K562 (cell line): ENCODE measurements around the gene ZFPM1. TPM values are rescaled to one million over a fixed set of nuclear protein-coding genes. Genes with fewer than 3 reads are reported as not detected.

Experiments used
- CCNT2 ChIP-seq: IDR thresholded peaks from 2 replicates; pipeline ENCODE4 v1.6.1; 2011; ENCODE audit warnings: borderline replicate concordance, low read depth, mild to moderate bottlenecking, moderate library complexity, mixed read lengths, low read length; ENCODE audit not compliant: insufficient read length; ENCODE audit errors: extremely low read depth
- CHD1 ChIP-seq: fragments of 200-600 bp; sonication (generic); IDR thresholded peaks from one replicate; pipeline ENCODE4 v1.6.1; 2012; ENCODE audit warnings: mild to moderate bottlenecking, moderate library complexity, low read length, inconsistent platforms
- GATAD2A ChIP-seq: fragments of 450-650 bp; IDR thresholded peaks from 2 replicates; pipeline ENCODE4 v1.6.1; 2017
- HEY1 ChIP-seq: fragments of 250-450 bp; sonication (Bioruptor Pico); IDR thresholded peaks from 2 replicates; pipeline ENCODE4 v1.5.0; 2020; ENCODE audit warnings: mild to moderate bottlenecking, moderate library complexity, borderline replicate concordance
- JUN ChIP-seq, 2 experiments: sonication (generic) in 1 of 2; formaldehyde crosslinking in 1 of 2; IDR thresholded peaks; 2 replicates each; pipeline versions ENCODE4 v1.6.1 to v1.8.0; 2012 to 2022; ENCODE audit warnings: borderline replicate concordance in 2 of 2, mild to moderate bottlenecking in 2 of 2, improper control_type of control experiment in 1 of 2, low read depth in 1 of 2, low read length in 1 of 2, missing genetic modification reagents in 1 of 2
- LEF1 ChIP-seq: fragments of 450-650 bp; IDR thresholded peaks from 2 replicates; pipeline ENCODE4 v1.6.1; 2016; ENCODE audit warnings: mild to moderate bottlenecking
- MCM2 ChIP-seq: fragments of 450-650 bp; IDR thresholded peaks from 2 replicates; pipeline ENCODE4 v1.6.1; 2017; ENCODE audit warnings: low read depth, mild to moderate bottlenecking
- MYC ChIP-seq, 2 experiments: fragments of 250-450 bp in 1 of 2; sonication (Bioruptor Pico) in 1 of 2; IDR thresholded peaks; 2 replicates each; pipeline versions ENCODE4 v1.5.1 to v1.6.1; 2012 to 2021; ENCODE audit warnings: low read depth in 2 of 2, borderline replicate concordance in 1 of 2, improper control_type of control experiment in 1 of 2, low read length in 1 of 2, mild to moderate bottlenecking in 1 of 2, moderate library complexity in 1 of 2
- NCOA1 ChIP-seq: fragments of 450-650 bp; IDR thresholded peaks from 2 replicates; pipeline ENCODE4 v1.6.1; 2016; ENCODE audit warnings: low read depth
- SRSF3 ChIP-seq: fragments of 200-400 bp; formaldehyde crosslinking; IDR thresholded peaks from 2 replicates; pipeline ENCODE4 v1.6.1; 2016; ENCODE audit warnings: mild to moderate bottlenecking, low read length, moderate library complexity; ENCODE audit not compliant: insufficient read depth
- TCF3 ChIP-seq: sonication (generic); formaldehyde crosslinking; IDR thresholded peaks from 2 replicates; pipeline ENCODE4 v1.4.0; 2020; ENCODE audit warnings: mild to moderate bottlenecking, missing genetic modification reagents
- YBX1 ChIP-seq: fragments of 450-650 bp; IDR thresholded peaks from 2 replicates; pipeline ENCODE4 v1.7.1; 2016; ENCODE audit warnings: mild to moderate bottlenecking
- ZNF668 ChIP-seq: fragments of 250-450 bp; sonication (Bioruptor Pico); IDR thresholded peaks from 2 replicates; pipeline ENCODE4 v1.8.0; 2022; ENCODE audit warnings: mild to moderate bottlenecking, inconsistent platforms
- ZNF696 ChIP-seq: fragments of 250-450 bp; sonication (Bioruptor Pico); conservative IDR thresholded peaks from 2 replicates; pipeline ENCODE4 v1.4.0; 2020; ENCODE audit warnings: mild to moderate bottlenecking, moderate library complexity
- polyA plus RNA-seq, 8 experiments: library from polyadenylated mRNA; depleted of rRNA in 4 of 8; stranded (reverse) in 5 of 8; unstranded in 3 of 8; fragments of >200 nt; fragmentation: Nextera tagmentation in 2 of 8; fragmentation: Illumina TruSeq in 1 of 8; extraction: Ambion mirVana in 2 of 8; extraction: Trizol in 1 of 8; gene quantifications; 2 replicates each; pipeline versions ENCODE4 v1.2.1 to v1.2.3, GENCODE V29; 2011 to 2014; ENCODE audit warnings: inconsistent platforms in 1 of 8, missing spikeins in 1 of 8
- total RNA-seq, 7 experiments: library from RNA; depleted of rRNA in 6 of 7; stranded (reverse); fragments of >200 nt in 6 of 7; fragmentation: Illumina TruSeq in 2 of 7; extraction: Trizol in 2 of 7; gene quantifications; 2 replicates each; pipeline versions ENCODE4 v1.2.1 to v1.2.3, GENCODE V29; 2011 to 2021; ENCODE audit warnings: low replicate concordance in 1 of 7
- TF ChIP-seq, protein P1 (sequence below): fragments of 450-650 bp; formaldehyde crosslinking; conservative IDR thresholded peaks from 2 replicates; pipeline ENCODE4 v1.4.0; 2022; ENCODE audit warnings: mild to moderate bottlenecking, missing genetic modification characterization
- TF ChIP-seq, protein P2 (sequence below): fragments of 450-650 bp; IDR thresholded peaks from 2 replicates; pipeline ENCODE4 v1.6.1; 2016; ENCODE audit warnings: low read depth, mild to moderate bottlenecking, moderate library complexity
- TF ChIP-seq, protein P3 (sequence below): fragments of 450-650 bp; IDR thresholded peaks from 2 replicates; pipeline ENCODE4 v1.6.1; 2017; ENCODE audit warnings: antibody characterized with exemption, mild to moderate bottlenecking
- TF ChIP-seq, protein P4 (sequence below): fragments of 450-650 bp; formaldehyde crosslinking; IDR thresholded peaks from 2 replicates; pipeline ENCODE4 v1.4.0; 2020; ENCODE audit warnings: mild to moderate bottlenecking, moderate library complexity

ZFPM1 gene
- total and polyA plus RNA-seq, 9 of the 15 experiments (the other 6 are each of a cell fraction or from before 2014, with no cell fraction given), result 0.03 to 35.9 (median 1.4) TPM

DNA sequence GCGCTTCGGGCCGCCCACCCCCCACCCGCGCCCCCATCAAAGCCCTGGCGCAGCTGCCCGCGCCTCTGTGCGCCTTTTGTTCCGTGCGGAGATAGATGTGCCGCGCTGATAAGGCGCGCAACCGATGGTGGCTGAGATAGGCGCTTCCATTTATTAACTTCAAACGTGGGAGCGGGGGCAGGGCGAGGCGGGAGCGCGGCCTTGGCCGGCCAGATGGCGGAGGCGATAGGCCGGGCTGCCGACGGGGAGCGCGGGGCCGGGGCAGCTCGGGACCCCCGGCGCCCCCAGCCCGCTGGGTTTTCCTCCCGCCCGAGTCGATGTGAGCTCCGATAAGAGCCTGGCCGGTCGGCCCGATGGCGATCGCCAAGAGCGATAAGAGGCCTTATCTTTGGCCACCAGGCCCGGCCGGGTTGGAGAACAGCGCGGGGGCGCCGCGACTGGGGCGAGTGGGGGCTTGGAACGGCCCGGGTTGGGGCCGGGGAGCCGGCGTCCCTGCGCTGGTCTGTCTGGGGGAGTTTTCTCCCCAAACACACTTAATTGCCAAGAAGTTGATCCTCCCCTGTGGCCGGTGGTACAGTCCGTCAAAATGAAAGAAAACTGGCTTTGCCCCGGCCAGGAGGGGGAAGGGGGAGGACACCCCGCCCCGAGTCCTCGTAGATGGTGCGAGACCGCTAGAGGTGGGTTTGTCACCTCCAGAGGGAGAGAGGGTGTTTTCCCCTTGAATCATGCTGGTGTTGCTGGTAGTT is 2.7 kb downstream of the ZFPM1 start (continued):
- TF ChIP-seq, protein P1, sequence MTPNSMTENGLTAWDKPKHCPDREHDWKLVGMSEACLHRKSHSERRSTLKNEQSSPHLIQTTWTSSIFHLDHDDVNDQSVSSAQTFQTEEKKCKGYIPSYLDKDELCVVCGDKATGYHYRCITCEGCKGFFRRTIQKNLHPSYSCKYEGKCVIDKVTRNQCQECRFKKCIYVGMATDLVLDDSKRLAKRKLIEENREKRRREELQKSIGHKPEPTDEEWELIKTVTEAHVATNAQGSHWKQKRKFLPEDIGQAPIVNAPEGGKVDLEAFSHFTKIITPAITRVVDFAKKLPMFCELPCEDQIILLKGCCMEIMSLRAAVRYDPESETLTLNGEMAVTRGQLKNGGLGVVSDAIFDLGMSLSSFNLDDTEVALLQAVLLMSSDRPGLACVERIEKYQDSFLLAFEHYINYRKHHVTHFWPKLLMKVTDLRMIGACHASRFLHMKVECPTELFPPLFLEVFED, result no peak
- no peak; the same call in 1 of the 2 replicates for TF ChIP-seq LEF1
- no peak for TF ChIP-seq YBX1
- no peak for TF ChIP-seq NCOA1
- no peak for TF ChIP-seq CHD1
- TF ChIP-seq GATAD2A, result peak; percentile 99
- TF ChIP-seq MCM2, result no peak
- TF ChIP-seq, protein P2, sequence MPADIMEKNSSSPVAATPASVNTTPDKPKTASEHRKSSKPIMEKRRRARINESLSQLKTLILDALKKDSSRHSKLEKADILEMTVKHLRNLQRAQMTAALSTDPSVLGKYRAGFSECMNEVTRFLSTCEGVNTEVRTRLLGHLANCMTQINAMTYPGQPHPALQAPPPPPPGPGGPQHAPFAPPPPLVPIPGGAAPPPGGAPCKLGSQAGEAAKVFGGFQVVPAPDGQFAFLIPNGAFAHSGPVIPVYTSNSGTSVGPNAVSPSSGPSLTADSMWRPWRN, result peak; percentile 45; the same call in 1 of the 2 replicates
- TF ChIP-seq JUN (IDR thresholded peaks at IDR 0.05; ENCODE audit: borderline replicate concordance, low read depth, low read length), result no peak
- no peak for TF ChIP-seq JUN (CRISPR knock-in tag; IDR thresholded peaks at IDR 0.05; ENCODE audit: borderline replicate concordance)
- peak; percentile 100 for TF ChIP-seq CCNT2
- TF ChIP-seq ZNF668, result no peak
- TF ChIP-seq SRSF3, result no peak
- TF ChIP-seq TCF3, result peak; percentile 88
- TF ChIP-seq, protein P3, sequence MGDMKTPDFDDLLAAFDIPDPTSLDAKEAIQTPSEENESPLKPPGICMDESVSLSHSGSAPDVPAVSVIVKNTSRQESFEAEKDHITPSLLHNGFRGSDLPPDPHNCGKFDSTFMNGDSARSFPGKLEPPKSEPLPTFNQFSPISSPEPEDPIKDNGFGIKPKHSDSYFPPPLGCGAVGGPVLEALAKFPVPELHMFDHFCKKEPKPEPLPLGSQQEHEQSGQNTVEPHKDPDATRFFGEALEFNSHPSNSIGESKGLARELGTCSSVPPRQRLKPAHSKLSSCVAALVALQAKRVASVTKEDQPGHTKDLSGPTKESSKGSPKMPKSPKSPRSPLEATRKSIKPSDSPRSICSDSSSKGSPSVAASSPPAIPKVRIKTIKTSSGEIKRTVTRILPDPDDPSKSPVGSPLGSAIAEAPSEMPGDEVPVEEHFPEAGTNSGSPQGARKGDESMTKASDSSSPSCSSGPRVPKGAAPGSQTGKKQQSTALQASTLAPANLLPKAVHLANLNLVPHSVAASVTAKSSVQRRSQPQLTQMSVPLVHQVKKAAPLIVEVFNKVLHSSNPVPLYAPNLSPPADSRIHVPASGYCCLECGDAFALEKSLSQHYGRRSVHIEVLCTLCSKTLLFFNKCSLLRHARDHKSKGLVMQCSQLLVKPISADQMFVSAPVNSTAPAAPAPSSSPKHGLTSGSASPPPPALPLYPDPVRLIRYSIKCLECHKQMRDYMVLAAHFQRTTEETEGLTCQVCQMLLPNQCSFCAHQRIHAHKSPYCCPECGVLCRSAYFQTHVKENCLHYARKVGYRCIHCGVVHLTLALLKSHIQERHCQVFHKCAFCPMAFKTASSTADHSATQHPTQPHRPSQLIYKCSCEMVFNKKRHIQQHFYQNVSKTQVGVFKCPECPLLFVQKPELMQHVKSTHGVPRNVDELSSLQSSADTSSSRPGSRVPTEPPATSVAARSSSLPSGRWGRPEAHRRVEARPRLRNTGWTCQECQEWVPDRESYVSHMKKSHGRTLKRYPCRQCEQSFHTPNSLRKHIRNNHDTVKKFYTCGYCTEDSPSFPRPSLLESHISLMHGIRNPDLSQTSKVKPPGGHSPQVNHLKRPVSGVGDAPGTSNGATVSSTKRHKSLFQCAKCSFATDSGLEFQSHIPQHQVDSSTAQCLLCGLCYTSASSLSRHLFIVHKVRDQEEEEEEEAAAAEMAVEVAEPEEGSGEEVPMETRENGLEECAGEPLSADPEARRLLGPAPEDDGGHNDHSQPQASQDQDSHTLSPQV, result peak; percentile 64; the same call in 1 of the 2 replicates
- 0 out of 2 replicates have a peak, but pooled peaks have one; percentile 12 for TF ChIP-seq HEY1 (CRISPR knock-in tag)
- TF ChIP-seq ZNF696, result no peak
- TF ChIP-seq, protein P4, sequence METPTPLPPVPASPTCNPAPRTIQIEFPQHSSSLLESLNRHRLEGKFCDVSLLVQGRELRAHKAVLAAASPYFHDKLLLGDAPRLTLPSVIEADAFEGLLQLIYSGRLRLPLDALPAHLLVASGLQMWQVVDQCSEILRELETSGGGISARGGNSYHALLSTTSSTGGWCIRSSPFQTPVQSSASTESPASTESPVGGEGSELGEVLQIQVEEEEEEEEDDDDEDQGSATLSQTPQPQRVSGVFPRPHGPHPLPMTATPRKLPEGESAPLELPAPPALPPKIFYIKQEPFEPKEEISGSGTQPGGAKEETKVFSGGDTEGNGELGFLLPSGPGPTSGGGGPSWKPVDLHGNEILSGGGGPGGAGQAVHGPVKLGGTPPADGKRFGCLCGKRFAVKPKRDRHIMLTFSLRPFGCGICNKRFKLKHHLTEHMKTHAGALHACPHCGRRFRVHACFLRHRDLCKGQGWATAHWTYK (CRISPR knock-in tag), result peak; percentile 67; the same call in 1 of the 2 replicates
- TF ChIP-seq MYC (IDR thresholded peaks at IDR 0.05; ENCODE audit: low read depth, low read length), result peak; percentile 13; the same call in 1 of the 2 replicates
- no peak for TF ChIP-seq MYC (CRISPR knock-in tag; IDR thresholded peaks at IDR 0.05; ENCODE audit: borderline replicate concordance, low read depth)
